Spleen (tissue), 11 donors: ENCODE measurements around the gene NAALADL2. TPM values are rescaled to one million over a fixed set of nuclear protein-coding genes. Genes with fewer than 3 reads are reported as not detected.

Source experiments
- DNase-seq: peaks from one replicate; pipeline ENCODE4 v3.0.0-alpha.2; 2020
- H3K27ac ChIP-seq, 8 donors: fragments of 200-600 bp; sonication (generic) in 7 of 8; 1 replicate in 4 of 8; 2 replicates in 4 of 8; pipeline versions ENCODE4 v1.5.0 to v1.8.0; 2016 to 2021; ENCODE audit warnings: inconsistent platforms in 4 of 8, mild to moderate bottlenecking in 4 of 8, moderate library complexity in 1 of 8
- H3K27me3 ChIP-seq, 7 donors: fragments of 200-600 bp; sonication (generic) in 6 of 7; replicated peaks in 1 of 7; 1 replicate in 4 of 7; 2 replicates in 3 of 7; pipeline versions ENCODE4 v1.5.0 to v1.8.0; 2016 to 2021; ENCODE audit warnings: inconsistent platforms in 3 of 7, mild to moderate bottlenecking in 1 of 7
- H3K36me3 ChIP-seq, 6 donors: fragments of 200-600 bp; sonication (generic) in 5 of 6; 1 replicate in 4 of 6; 2 replicates in 2 of 6; pipeline versions ENCODE4 v1.5.0 to v1.8.0; 2016 to 2021; ENCODE audit warnings: inconsistent platforms in 2 of 6
- H3K4me1 ChIP-seq, 6 donors: fragments of 200-600 bp; sonication (generic) in 5 of 6; 1 replicate in 3 of 6; 2 replicates in 3 of 6; pipeline versions ENCODE4 v1.5.0 to v1.8.0; 2016 to 2021; ENCODE audit warnings: inconsistent platforms in 3 of 6
- H3K4me3 ChIP-seq, 8 donors: fragments of 200-600 bp; sonication (generic) in 7 of 8; 1 replicate in 4 of 8; 2 replicates in 4 of 8; pipeline versions ENCODE4 v1.5.0 to v1.8.0; 2016 to 2021; ENCODE audit warnings: inconsistent platforms in 4 of 8, mild to moderate bottlenecking in 4 of 8, moderate library complexity in 2 of 8
- H3K9me3 ChIP-seq, 8 donors: fragments of 200-600 bp; sonication (generic) in 7 of 8; 1 replicate in 4 of 8; 2 replicates in 4 of 8; pipeline versions ENCODE4 v1.5.0 to v1.8.0; 2016 to 2021; ENCODE audit warnings: inconsistent platforms in 4 of 8
- CTCF ChIP-seq, 11 experiments: fragments of 200-600 bp in 7 of 11; fragments of 450-650 bp in 4 of 11; sonication (generic) in 4 of 11; IDR thresholded peaks in 8 of 11; conservative IDR thresholded peaks in 3 of 11; 1 replicate in 7 of 11; 2 replicates in 4 of 11; pipeline versions ENCODE4 v1.4.0 to v1.8.0; 2016 to 2021; ENCODE audit warnings: antibody characterized with exemption in 11 of 11, inconsistent platforms in 4 of 11, mild to moderate bottlenecking in 1 of 11
- POLR2A ChIP-seq, 3 donors: fragments of 450-650 bp; IDR thresholded peaks; one replicate each; pipeline ENCODE4 v1.5.1; 2017; ENCODE audit warnings: antibody characterized with exemption in 3 of 3, mild to moderate bottlenecking in 1 of 3
- POLR2AphosphoS5 ChIP-seq, 3 donors: sonication (generic); formaldehyde crosslinking; IDR thresholded peaks; one replicate each; pipeline ENCODE4 v1.5.1; 2017; ENCODE audit warnings: antibody characterized with exemption in 3 of 3
- WGBS, 5 donors: extraction: QIAGEN DNeasy Blood & Tissue Kit in 3 of 5; methylation state at CpG; one replicate each; pipeline versions ENCODE4 v1.1.5 to v1.1.7; 2013 to 2018; 5-methylcytosine and 5-hydroxymethylcytosine counted together
- intact Hi-C: fragments of 100-400 bp; cut with DNase I; formaldehyde crosslinking; loops from one replicate; pipeline ENCODE4 v1.15.0; 2023; ENCODE audit warnings: low total_unique reads
- polyA plus RNA-seq, 3 donors: library from polyadenylated mRNA; stranded (reverse); fragments of 200-250 nt; gene quantifications; one replicate each; pipeline ENCODE4 v1.2.1, GENCODE V29; 2013
- total RNA-seq, 7 donors: library from RNA; depleted of rRNA in 3 of 7; stranded (reverse); fragments of >200 nt in 3 of 7; fragmentation: NEBNext Ultra II Directional in 4 of 7; extraction: Animal tissue kit (Norgen Biotek cat#: 25700) in 4 of 7; gene quantifications; one replicate each; pipeline versions ENCODE4 v1.1.0 to v1.2.1, GENCODE V29; 2016 to 2021
- donor health status: healthy with polysubstance abuse.
- donor health status: DM: no; HTN: no; CAD: no; lungs with moderate emphysema.
- donor health status: DM: no; HTN: no; CAD: no.
- donor health status: Bipolar disorder and iron deficiency.
- donor health status: healthy.
- donor health status: DM: no; HTN: no; CAD: no.
- donor health status: DM: yes; HTN: yes; CAD: no.

Gene NAALADL2
- total and polyA plus RNA-seq, 10 donors: 0.09 to 14.4 (median 6.4) TPM

- Histone ChIP-seq H3K36me3 (no peaks in the 10 kb centered on the region), H3K9me3 (peaks cover 0 to 7% (median 0%) of the 10 kb centered on the region in 8 donors), H3K4me3 (no peak overlapping the region), H3K4me1 (no peaks in the 10 kb centered on the region), H3K27ac (no peak overlapping the region), H3K27me3 (no peaks in the 10 kb centered on the region)
- WGBS, 5 donors: 72 to 84% (median 79%) methylated on average over 4 of the region's 4 CpGs
- TF ChIP-seq POLR2AphosphoS5 (IDR thresholded peaks at IDR 0.05) (no peak), CTCF (IDR thresholded peaks at IDR 0.05 in 8 of 11, conservative IDR thresholded peaks at IDR 0.05 in 3 of 11) (no peak), POLR2A (IDR thresholded peaks at IDR 0.05) (no peak)
- no peak for DNase-seq
- intact Hi-C loops: no loop called here
Observed at GRCh38 chr3:175193815-175194518, 334.8 kb downstream of the NAALADL2 start.

- TF ChIP-seq POLR2A (IDR thresholded peaks at IDR 0.05) (no peak), POLR2AphosphoS5 (IDR thresholded peaks at IDR 0.05) (no peak), CTCF (IDR thresholded peaks at IDR 0.05 in 8 of 11, conservative IDR thresholded peaks at IDR 0.05 in 3 of 11) (no peak)
- Histone ChIP-seq H3K36me3 (no peaks in the 10 kb centered on the region), H3K4me1 (no peaks in the 10 kb centered on the region), H3K27me3 (no peaks in the 10 kb centered on the region), H3K9me3 (peaks cover 0 to 23% (median 3%) of the 10 kb centered on the region in 8 donors), H3K27ac (no peak overlapping the region), H3K4me3 (no peak overlapping the region)
- 80 to 87% (median 82%) methylated on average over 7 of the region's 7 CpGs for WGBS, 5 donors
- intact Hi-C loops: no loop called here
- no peak for DNase-seq
Observed at GRCh38 chr3:175198991-175199783, 340.1 kb downstream of the NAALADL2 start.

GRCh38 chr3:175199961-175200360, 340.8 kb downstream of the NAALADL2 start:
- no peaks in the 10 kb centered on the region for H3K27me3 ChIP-seq
- no peak overlapping the region for H3K4me3 ChIP-seq
- H3K36me3 ChIP-seq: no peaks in the 10 kb centered on the region
- DNase-seq: no peak
- peaks cover 0 to 28% (median 7%) of the 10 kb centered on the region in 8 donors for H3K9me3 ChIP-seq
- H3K4me1 ChIP-seq: no peaks in the 10 kb centered on the region
- 68 to 96% (median 84%) methylated on average over 1 of the region's 1 CpG for WGBS, 5 donors
- intact Hi-C loops: no loop called here
- TF ChIP-seq POLR2A (IDR thresholded peaks at IDR 0.05): no peak
- TF ChIP-seq CTCF (IDR thresholded peaks at IDR 0.05 in 8 of 11, conservative IDR thresholded peaks at IDR 0.05 in 3 of 11): no peak
- H3K27ac ChIP-seq: no peak overlapping the region
